PFSK-1 (cell line): ENCODE results near the gene TCEANC.

Experiments used
- POLR2AphosphoS5 ChIP-seq: IDR thresholded peaks from 2 replicates; pipeline ENCODE4 v1.6.1; 2012; ENCODE audit warnings: low read depth, mild to moderate bottlenecking, control low read depth, low read length, moderate library complexity
- REST ChIP-seq, 2 experiments: IDR thresholded peaks; 2 replicates each; pipeline versions ENCODE4 v1.6.1 to v1.8.0; 2011 to 2012; ENCODE audit warnings: low read depth in 2 of 2, low read length in 2 of 2, control low read depth in 1 of 2, inconsistent platforms in 1 of 2, mild to moderate bottlenecking in 1 of 2, moderate library complexity in 1 of 2; ENCODE audit not compliant: insufficient read depth in 1 of 2
- SIN3A ChIP-seq: IDR thresholded peaks from 2 replicates; pipeline ENCODE4 v1.6.1; 2012; ENCODE audit warnings: mild to moderate bottlenecking, low read length, moderate library complexity, borderline replicate concordance; ENCODE audit not compliant: insufficient read depth
- TAF1 ChIP-seq: IDR thresholded peaks from 2 replicates; pipeline ENCODE4 v1.6.1; 2012; ENCODE audit warnings: low read length, control low read depth, borderline replicate concordance; ENCODE audit not compliant: insufficient read depth

- TF ChIP-seq POLR2AphosphoS5: no peak
- no peak for TF ChIP-seq SIN3A
- no peak for TF ChIP-seq REST (IDR thresholded peaks at IDR 0.05; ENCODE audit: insufficient read depth in 1 of 2, low read depth in 2 of 2, low read length in 2 of 2)
- no peak for TF ChIP-seq TAF1
Observed at GRCh38 chrX:13703135-13703534, 50.2 kb downstream of the TCEANC start.
